HepG2 (cell line): Measurements from ENCODE around the gene BTBD19. TPM values are rescaled to one million over a fixed set of nuclear protein-coding genes. Genes with fewer than 3 reads are reported as not detected.

Experiments
- DNMT1 ChIP-seq: sonication (generic); formaldehyde crosslinking; IDR thresholded peaks from 2 replicates; pipeline ENCODE4 v1.5.1; 2020; ENCODE audit warnings: mild to moderate bottlenecking, missing genetic modification reagents
- JUND ChIP-seq: sonication (generic); formaldehyde crosslinking; IDR thresholded peaks from 2 replicates; pipeline ENCODE4 v1.8.0; 2022; ENCODE audit warnings: mild to moderate bottlenecking, missing genetic modification reagents
- POLR2A ChIP-seq, 2 experiments: IDR thresholded peaks; 2 replicates each; pipeline ENCODE4 v1.6.1; 2011; ENCODE audit warnings: low read depth in 2 of 2, low read length in 2 of 2, mild to moderate bottlenecking in 1 of 2, moderate library complexity in 1 of 2; ENCODE audit not compliant: insufficient read depth in 1 of 2
- ZBTB38 ChIP-seq: sonication (generic); formaldehyde crosslinking; IDR thresholded peaks from 2 replicates; pipeline ENCODE4 v1.5.1; 2020; ENCODE audit warnings: mild to moderate bottlenecking, missing genetic modification reagents
- ZBTB7B ChIP-seq: sonication (generic); formaldehyde crosslinking; IDR thresholded peaks from 2 replicates; pipeline ENCODE4 v1.4.0; 2020; ENCODE audit warnings: missing genetic modification reagents
- ZNF282 ChIP-seq: fragments of 450-650 bp; IDR thresholded peaks from 2 replicates; pipeline ENCODE4 v1.6.1; 2018; ENCODE audit not compliant: partially characterized antibody
- polyA plus RNA-seq, 8 experiments: library from polyadenylated mRNA; depleted of rRNA in 3 of 8; stranded (reverse) in 7 of 8; unstranded in 1 of 8; fragments of >200 nt; fragmentation: Illumina TruSeq in 4 of 8; extraction: Trizol in 4 of 8; gene quantifications; 2 replicates each; pipeline versions ENCODE4 v1.2.1 to v1.2.3, GENCODE V29; 2011 to 2016; ENCODE audit warnings: low read depth in 4 of 8, missing spikeins in 1 of 8, mixed read lengths in 1 of 8; ENCODE audit not compliant: insufficient read depth in 1 of 8
- total RNA-seq, 5 experiments: library from RNA; depleted of rRNA; stranded (reverse); fragments of >200 nt; fragmentation: Illumina TruSeq; extraction: Trizol; gene quantifications; 2 replicates each; pipeline ENCODE4 v1.2.3, GENCODE V29; 2016; ENCODE audit warnings: low read depth in 1 of 5
- TF ChIP-seq, protein P1 (sequence below): sonication (generic); formaldehyde crosslinking; IDR thresholded peaks from 2 replicates; pipeline ENCODE4 v1.4.0; 2020; ENCODE audit warnings: mild to moderate bottlenecking, low read depth, missing genetic modification reagents
- TF ChIP-seq, protein P2 (sequence below): sonication (generic); formaldehyde crosslinking; IDR thresholded peaks from 2 replicates; pipeline ENCODE4 v1.4.0; 2020; ENCODE audit warnings: missing genetic modification reagents
- TF ChIP-seq, protein P3 (sequence below): sonication (generic); formaldehyde crosslinking; IDR thresholded peaks from 2 replicates; pipeline ENCODE4 v1.4.0; 2020; ENCODE audit warnings: mild to moderate bottlenecking, missing genetic modification reagents

Gene BTBD19
- total and polyA plus RNA-seq, 2 of the 13 experiments (the other 11 are each of a cell fraction or from before 2014, with no cell fraction given): 2.7 to 6.7 TPM

DNA sequence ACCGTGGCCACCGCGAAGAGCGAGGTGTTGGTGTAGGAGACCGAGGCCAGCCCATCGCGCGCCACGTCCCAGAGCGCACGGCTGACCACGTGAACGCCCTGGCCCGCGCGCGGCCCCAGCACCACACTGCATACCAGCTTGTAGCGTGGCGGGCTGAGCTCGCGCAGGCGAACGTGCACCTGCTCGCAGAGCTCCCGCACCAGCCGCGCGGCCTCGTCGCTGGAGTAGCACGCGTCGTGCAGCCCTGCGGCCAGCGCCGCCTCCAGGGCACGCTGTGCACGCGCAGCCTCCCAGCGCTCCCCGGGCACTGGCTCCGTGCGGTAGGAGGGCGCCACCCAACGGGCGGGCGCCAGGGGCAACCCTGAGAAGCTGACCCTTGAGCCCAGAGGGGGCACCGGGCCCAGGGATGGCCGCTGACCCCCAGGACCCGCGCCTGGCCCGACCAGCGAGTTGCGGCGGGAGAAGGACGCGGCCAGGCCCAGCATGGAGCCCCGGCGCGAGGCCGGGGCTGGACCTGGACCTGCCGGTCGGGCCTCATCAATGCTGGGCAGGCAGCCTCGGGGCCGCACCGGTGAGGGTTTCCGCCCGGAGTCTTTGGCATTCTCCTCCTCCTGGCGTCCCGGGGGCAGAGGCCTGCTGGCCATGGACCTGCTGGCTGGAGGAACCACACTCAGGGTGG is 2.2 kb upstream of the BTBD19 start (continued):
- TF ChIP-seq, protein P1, sequence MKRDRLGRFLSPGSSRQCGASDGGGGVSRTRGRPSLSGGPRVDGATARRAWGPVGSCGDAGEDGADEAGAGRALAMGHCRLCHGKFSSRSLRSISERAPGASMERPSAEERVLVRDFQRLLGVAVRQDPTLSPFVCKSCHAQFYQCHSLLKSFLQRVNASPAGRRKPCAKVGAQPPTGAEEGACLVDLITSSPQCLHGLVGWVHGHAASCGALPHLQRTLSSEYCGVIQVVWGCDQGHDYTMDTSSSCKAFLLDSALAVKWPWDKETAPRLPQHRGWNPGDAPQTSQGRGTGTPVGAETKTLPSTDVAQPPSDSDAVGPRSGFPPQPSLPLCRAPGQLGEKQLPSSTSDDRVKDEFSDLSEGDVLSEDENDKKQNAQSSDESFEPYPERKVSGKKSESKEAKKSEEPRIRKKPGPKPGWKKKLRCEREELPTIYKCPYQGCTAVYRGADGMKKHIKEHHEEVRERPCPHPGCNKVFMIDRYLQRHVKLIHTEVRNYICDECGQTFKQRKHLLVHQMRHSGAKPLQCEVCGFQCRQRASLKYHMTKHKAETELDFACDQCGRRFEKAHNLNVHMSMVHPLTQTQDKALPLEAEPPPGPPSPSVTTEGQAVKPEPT (CRISPR knock-in tag): no peak
- TF ChIP-seq, protein P2, sequence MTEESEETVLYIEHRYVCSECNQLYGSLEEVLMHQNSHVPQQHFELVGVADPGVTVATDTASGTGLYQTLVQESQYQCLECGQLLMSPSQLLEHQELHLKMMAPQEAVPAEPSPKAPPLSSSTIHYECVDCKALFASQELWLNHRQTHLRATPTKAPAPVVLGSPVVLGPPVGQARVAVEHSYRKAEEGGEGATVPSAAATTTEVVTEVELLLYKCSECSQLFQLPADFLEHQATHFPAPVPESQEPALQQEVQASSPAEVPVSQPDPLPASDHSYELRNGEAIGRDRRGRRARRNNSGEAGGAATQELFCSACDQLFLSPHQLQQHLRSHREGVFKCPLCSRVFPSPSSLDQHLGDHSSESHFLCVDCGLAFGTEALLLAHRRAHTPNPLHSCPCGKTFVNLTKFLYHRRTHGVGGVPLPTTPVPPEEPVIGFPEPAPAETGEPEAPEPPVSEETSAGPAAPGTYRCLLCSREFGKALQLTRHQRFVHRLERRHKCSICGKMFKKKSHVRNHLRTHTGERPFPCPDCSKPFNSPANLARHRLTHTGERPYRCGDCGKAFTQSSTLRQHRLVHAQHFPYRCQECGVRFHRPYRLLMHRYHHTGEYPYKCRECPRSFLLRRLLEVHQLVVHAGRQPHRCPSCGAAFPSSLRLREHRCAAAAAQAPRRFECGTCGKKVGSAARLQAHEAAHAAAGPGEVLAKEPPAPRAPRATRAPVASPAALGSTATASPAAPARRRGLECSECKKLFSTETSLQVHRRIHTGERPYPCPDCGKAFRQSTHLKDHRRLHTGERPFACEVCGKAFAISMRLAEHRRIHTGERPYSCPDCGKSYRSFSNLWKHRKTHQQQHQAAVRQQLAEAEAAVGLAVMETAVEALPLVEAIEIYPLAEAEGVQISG (CRISPR knock-in tag): no peak
- no peak for TF ChIP-seq JUND (CRISPR knock-in tag)
- peak; percentile 91 for TF ChIP-seq ZBTB38 (CRISPR knock-in tag)
- 0 out of 2 replicates have a peak, but pooled peaks have one; percentile 45 for TF ChIP-seq DNMT1 (CRISPR knock-in tag)
- TF ChIP-seq POLR2A (IDR thresholded peaks at IDR 0.05; ENCODE audit: insufficient read depth in 1 of 2, low read depth in 2 of 2, low read length in 2 of 2): peak in 1 of 2 experiments; percentile 2; a peak in 1 of 4 replicates
- no peak for TF ChIP-seq ZBTB7B
- TF ChIP-seq, protein P3, sequence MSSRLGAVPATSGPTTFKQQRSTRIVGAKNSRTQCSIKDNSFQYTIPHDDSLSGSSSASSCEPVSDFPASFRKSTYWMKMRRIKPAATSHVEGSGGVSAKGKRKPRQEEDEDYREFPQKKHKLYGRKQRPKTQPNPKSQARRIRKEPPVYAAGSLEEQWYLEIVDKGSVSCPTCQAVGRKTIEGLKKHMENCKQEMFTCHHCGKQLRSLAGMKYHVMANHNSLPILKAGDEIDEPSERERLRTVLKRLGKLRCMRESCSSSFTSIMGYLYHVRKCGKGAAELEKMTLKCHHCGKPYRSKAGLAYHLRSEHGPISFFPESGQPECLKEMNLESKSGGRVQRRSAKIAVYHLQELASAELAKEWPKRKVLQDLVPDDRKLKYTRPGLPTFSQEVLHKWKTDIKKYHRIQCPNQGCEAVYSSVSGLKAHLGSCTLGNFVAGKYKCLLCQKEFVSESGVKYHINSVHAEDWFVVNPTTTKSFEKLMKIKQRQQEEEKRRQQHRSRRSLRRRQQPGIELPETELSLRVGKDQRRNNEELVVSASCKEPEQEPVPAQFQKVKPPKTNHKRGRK (CRISPR knock-in tag): no peak
- no peak for TF ChIP-seq ZNF282
- TF ChIP-seq, all 625 proteins: peak for 9
